ENCODE data around the gene SLC22A13. TPM values are rescaled to one million over a fixed set of nuclear protein-coding genes. Genes with fewer than 3 reads are reported as not detected.
"Not testable (repeated sequence)": the region's sequence is repeated elsewhere in the genome, so short reads cannot be mapped to it uniquely, and the experiment has no call there.

The SLC22A13 gene
- total RNA-seq, 4 donors from 2014 or later: 0.29 to 0.58 (median 0.51) TPM; not detected in 1

GRCh38 chr3:38278841-38279240 lies 13.2 kb downstream of the SLC22A13 start:
- in situ Hi-C loops (cut with MboI; ENCODE audit: low sequenced_read_pairs in 4 of 4): no loop called here

GRCh38 chr3:38281895-38282686 lies 16.5 kb downstream of the SLC22A13 start, which contains the start of gene SLC22A14:
SLC22A14 (plus strand) TSS chr3:38282294; CDS start chr3:38306027, 23,733 bp downstream.
- no peak within 1 kb of the TSS for H3K4me3 ChIP-seq
- ATAC-seq (no peak), DNase-seq (no peak)
- H3K36me3 ChIP-seq: peaks cover 0 to 4% of the 10 kb centered on the region in 2 donors
- TF ChIP-seq POLR2A (IDR thresholded peaks at IDR 0.05) (no peak), CTCF (IDR thresholded peaks at IDR 0.05 in 4 of 5, conservative IDR thresholded peaks at IDR 0.05 in 1 of 5) (no peak)
- intact Hi-C loops (cut with DNase I; ENCODE audit: low total_unique reads): no loop called here
- H3K4me1 ChIP-seq: no peaks in the 10 kb centered on the region
- H3K27me3 ChIP-seq: no peaks in the 10 kb centered on the region
- no peak within 1 kb of the TSS for H3K27ac ChIP-seq
- no peaks in the 10 kb centered on the region for H3K9me3 ChIP-seq
- in situ Hi-C loops (cut with MboI; ENCODE audit: low sequenced_read_pairs in 4 of 4): no loop called here

More at GRCh38 chr3:38278841-38279240, 13.2 kb downstream of the SLC22A13 start:
- H3K27ac ChIP-seq: no peak overlapping the region
- H3K36me3 ChIP-seq: peaks cover 0 to 15% of the 10 kb centered on the region in 2 donors
- no peak for DNase-seq
- TF ChIP-seq POLR2A (IDR thresholded peaks at IDR 0.05) (no peak), CTCF (IDR thresholded peaks at IDR 0.05 in 4 of 5, conservative IDR thresholded peaks at IDR 0.05 in 1 of 5) (no peak)
- no peak for ATAC-seq
- intact Hi-C loops (cut with DNase I; ENCODE audit: low total_unique reads): no loop called here
- no peaks in the 10 kb centered on the region for H3K27me3 ChIP-seq
- H3K4me3 ChIP-seq: no peak overlapping the region
- H3K4me1 ChIP-seq: no peaks in the 10 kb centered on the region
- no peaks in the 10 kb centered on the region for H3K9me3 ChIP-seq

- no peak for DNase-seq
- no peak for TF ChIP-seq CTCF (IDR thresholded peaks at IDR 0.05 in 4 of 5, conservative IDR thresholded peaks at IDR 0.05 in 1 of 5)
- Histone ChIP-seq H3K36me3 (no peaks in the 10 kb centered on the region), H3K4me1 (no peaks in the 10 kb centered on the region), H3K27ac (no peak overlapping the region), H3K4me3 (no peak overlapping the region), H3K9me3 (no peaks in the 10 kb centered on the region), H3K27me3 (no peaks in the 10 kb centered on the region)
- in situ Hi-C loops (cut with MboI; ENCODE audit: low sequenced_read_pairs in 4 of 4): no loop called here
- intact Hi-C loops (cut with DNase I; ENCODE audit: low total_unique reads): no loop called here
- no peak for ATAC-seq
Observed at GRCh38 chr3:38283810-38284755, 18.5 kb downstream of the SLC22A13 start.

GRCh38 chr3:38284756-38285150 lies 19.1 kb downstream of the SLC22A13 start:
- no peak for ATAC-seq
- Histone ChIP-seq H3K27me3 (no peaks in the 10 kb centered on the region), H3K36me3 (no peaks in the 10 kb centered on the region), H3K4me3 (no peak overlapping the region), H3K4me1 (no peaks in the 10 kb centered on the region), H3K9me3 (no peaks in the 10 kb centered on the region), H3K27ac (no peak overlapping the region)
- TF ChIP-seq POLR2A (IDR thresholded peaks at IDR 0.05): no peak
- no peak for TF ChIP-seq CTCF (IDR thresholded peaks at IDR 0.05 in 4 of 5, conservative IDR thresholded peaks at IDR 0.05 in 1 of 5)
- intact Hi-C loops (cut with DNase I; ENCODE audit: low total_unique reads) (no loop called here), in situ Hi-C loops (cut with MboI; ENCODE audit: low sequenced_read_pairs in 4 of 4) (no loop called here)
- DNase-seq: no peak

- ATAC-seq; H3K27ac ChIP-seq; H3K9me3 ChIP-seq; in situ Hi-C loops (cut with MboI; ENCODE audit: low sequenced_read_pairs in 4 of 4); intact Hi-C loops (cut with DNase I; ENCODE audit: low total_unique reads); DNase-seq; H3K27me3 ChIP-seq; H3K4me3 ChIP-seq; H3K4me1 ChIP-seq; H3K36me3 ChIP-seq: not testable (repeated sequence)
Observed at GRCh38 chr3:38289286-38290217, 23.9 kb downstream of the SLC22A13 start.

GRCh38 chr3:38297053-38297452 lies 31.4 kb downstream of the SLC22A13 start:
- H3K4me3 ChIP-seq; DNase-seq; in situ Hi-C loops (cut with MboI; ENCODE audit: low sequenced_read_pairs in 4 of 4); ATAC-seq; intact Hi-C loops (cut with DNase I; ENCODE audit: low total_unique reads); H3K9me3 ChIP-seq; H3K4me1 ChIP-seq; H3K27ac ChIP-seq; H3K36me3 ChIP-seq; H3K27me3 ChIP-seq: not testable (repeated sequence)
